Neural cell (in vitro differentiated cells): ENCODE measurements around the gene RALB.

Experiments
- CTCF ChIP-seq: fragments of 450-650 bp; IDR thresholded peaks from 2 replicates; pipeline ENCODE4 v1.5.1; 2014; ENCODE audit warnings: antibody characterized with exemption, mild to moderate bottlenecking, moderate library complexity; ENCODE audit not compliant: poor library complexity, severe bottlenecking
- EP300 ChIP-seq: fragments of 450-650 bp; conservative IDR thresholded peaks from 2 replicates; pipeline ENCODE4 v1.6.1; 2014; ENCODE audit warnings: antibody characterized with exemption, mild to moderate bottlenecking, moderate library complexity; ENCODE audit not compliant: poor library complexity, severe bottlenecking
- EZH2 ChIP-seq: fragments of 200-600, 300-800 bp; shearing (Covaris generic), sonication (generic); IDR thresholded peaks from 2 replicates; pipeline ENCODE4 v1.6.1; 2014; ENCODE audit warnings: antibody characterized with exemption, low read length, borderline replicate concordance, mild to moderate bottlenecking; ENCODE audit not compliant: insufficient read depth, poor library complexity, severe bottlenecking
- MXI1 ChIP-seq: fragments of 450-650 bp; conservative IDR thresholded peaks from 2 replicates; pipeline ENCODE4 v1.6.1; 2014; ENCODE audit warnings: antibody characterized with exemption, mild to moderate bottlenecking; ENCODE audit not compliant: poor library complexity, severe bottlenecking
- POLR2AphosphoS5 ChIP-seq: IDR thresholded peaks from 2 replicates; pipeline ENCODE4 v1.6.1; 2012
- RAD21 ChIP-seq: fragments of 450-650 bp; conservative IDR thresholded peaks from 2 replicates; pipeline ENCODE4 v1.6.1; 2014; ENCODE audit warnings: antibody characterized with exemption, mild to moderate bottlenecking, moderate library complexity
- REST ChIP-seq: IDR thresholded peaks from 2 replicates; pipeline ENCODE4 v1.6.1; 2012; ENCODE audit warnings: borderline replicate concordance
- SMC3 ChIP-seq: fragments of 450-650 bp; conservative IDR thresholded peaks from 2 replicates; pipeline ENCODE4 v1.6.1; 2014; ENCODE audit warnings: antibody characterized with exemption, mild to moderate bottlenecking, moderate library complexity; ENCODE audit not compliant: poor library complexity
- TAF1 ChIP-seq: IDR thresholded peaks from 2 replicates; pipeline ENCODE4 v1.6.1; 2012; ENCODE audit warnings: low read depth

- TF ChIP-seq POLR2AphosphoS5 (no peak), EZH2 (no peak), CTCF (no peak), MXI1 (no peak), EP300 (no peak), RAD21 (no peak), SMC3 (no peak), REST (no peak), TAF1 (no peak)
Measured at GRCh38 chr2:120269076-120269744, 16.6 kb downstream of the RALB start.
